Mammary epithelial cell (primary cell): ENCODE measurements around the gene CEP128.

ENCODE experiments used
- EZH2 ChIP-seq: IDR thresholded peaks from 2 replicates; pipeline ENCODE4 v1.6.1; 2012; ENCODE audit warnings: low read length, inconsistent platforms, borderline replicate concordance
- TF ChIP-seq, protein P1 (sequence below), 2 donors: IDR thresholded peaks in 1 of 2; conservative IDR thresholded peaks in 1 of 2; 2 replicates each; pipeline ENCODE4 v1.5.1; 2011 to 2012; ENCODE audit warnings: inconsistent platforms in 2 of 2, low read length in 2 of 2, mild to moderate bottlenecking in 2 of 2, control low read depth in 1 of 2, low read depth in 1 of 2; ENCODE audit not compliant: insufficient read depth in 1 of 2; ENCODE audit errors: extremely low read depth in 1 of 2

DNA sequence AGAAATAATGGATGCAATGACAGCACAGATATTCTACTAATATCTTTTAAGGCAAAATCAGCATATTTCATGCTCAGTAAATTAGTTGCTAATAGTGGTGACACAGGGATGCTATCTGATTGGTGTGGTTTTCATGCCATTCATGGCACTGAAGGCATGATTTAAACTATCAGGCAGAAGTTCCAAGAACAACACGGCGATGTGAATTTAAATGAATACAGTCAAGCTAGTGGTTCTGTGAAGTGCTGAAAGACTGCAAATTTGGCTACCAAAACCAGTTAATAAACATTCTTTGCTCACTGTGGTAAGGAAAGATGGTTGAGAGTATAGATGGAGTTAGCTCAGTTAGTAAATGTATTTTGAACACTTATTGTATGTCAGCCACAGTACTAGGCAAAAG is 458.2 kb downstream of the CEP128 start:
- TF ChIP-seq, protein P1, sequence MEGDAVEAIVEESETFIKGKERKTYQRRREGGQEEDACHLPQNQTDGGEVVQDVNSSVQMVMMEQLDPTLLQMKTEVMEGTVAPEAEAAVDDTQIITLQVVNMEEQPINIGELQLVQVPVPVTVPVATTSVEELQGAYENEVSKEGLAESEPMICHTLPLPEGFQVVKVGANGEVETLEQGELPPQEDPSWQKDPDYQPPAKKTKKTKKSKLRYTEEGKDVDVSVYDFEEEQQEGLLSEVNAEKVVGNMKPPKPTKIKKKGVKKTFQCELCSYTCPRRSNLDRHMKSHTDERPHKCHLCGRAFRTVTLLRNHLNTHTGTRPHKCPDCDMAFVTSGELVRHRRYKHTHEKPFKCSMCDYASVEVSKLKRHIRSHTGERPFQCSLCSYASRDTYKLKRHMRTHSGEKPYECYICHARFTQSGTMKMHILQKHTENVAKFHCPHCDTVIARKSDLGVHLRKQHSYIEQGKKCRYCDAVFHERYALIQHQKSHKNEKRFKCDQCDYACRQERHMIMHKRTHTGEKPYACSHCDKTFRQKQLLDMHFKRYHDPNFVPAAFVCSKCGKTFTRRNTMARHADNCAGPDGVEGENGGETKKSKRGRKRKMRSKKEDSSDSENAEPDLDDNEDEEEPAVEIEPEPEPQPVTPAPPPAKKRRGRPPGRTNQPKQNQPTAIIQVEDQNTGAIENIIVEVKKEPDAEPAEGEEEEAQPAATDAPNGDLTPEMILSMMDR (conservative IDR thresholded peaks at IDR 0.05 in 1 of 2, IDR thresholded peaks at IDR 0.05 in 1 of 2; ENCODE audit: extremely low read depth in 1 of 2, insufficient read depth in 1 of 2, low read depth in 1 of 2, low read length in 2 of 2) = no peak
- no peak for TF ChIP-seq EZH2
